ENCODE results near the gene RASA2.

GRCh38 chr3:141444586-141445285, 42.1 kb upstream of the RASA2 start:
- TF ChIP-seq POLR2AphosphoS5 (IDR thresholded peaks at IDR 0.05; ENCODE audit: low read depth, low read length) = no peak
- no peak for TF ChIP-seq SPI1 (IDR thresholded peaks at IDR 0.05; ENCODE audit: low read depth, low read length)
- TF ChIP-seq TAF1 (IDR thresholded peaks at IDR 0.05; ENCODE audit: low read depth, low read length) = no peak
- no peak for TF ChIP-seq POLR2A (IDR thresholded peaks at IDR 0.05; ENCODE audit: low read depth, low read length)
- no peak for TF ChIP-seq POU2F2 (IDR thresholded peaks at IDR 0.05; ENCODE audit: low read depth, low read length)
